GM12878 (cell line): ENCODE measurements around the gene HOXB3. TPM values are rescaled to one million over a fixed set of nuclear protein-coding genes. Genes with fewer than 3 reads are reported as not detected.
A peak's percentile ranks its signal among the peaks of the same experiment; 100 is the strongest.

Source experiments
- ATAC-seq: fragments of 200-7000 bp; cut with Tn5 transposase; 3 replicates; pipeline ENCODE4 v1.9.1; 2020; ENCODE audit warnings: mild to moderate bottlenecking, moderate library complexity
- BruUV-seq: library from RNA; stranded (reverse); fragments of 400-500 nt; replicated peaks from 2 replicates; lab custom pipeline; 2021; lab: Mats Ljungman, UMichigan
- CTCF ChIA-PET: fragments of 300-600 bp; sonication (Branson Sonifier 250); formaldehyde crosslinking; extraction: SDS; loops from one replicate; lab custom pipeline; 2021; ENCODE audit warnings: inconsistent platforms; lab: Yijun Ruan, JAX
- POLR2A ChIA-PET: fragments of 350-600 bp; formaldehyde crosslinking; extraction: SDS; loops from one replicate; lab custom pipeline; 2021; ENCODE audit warnings: inconsistent platforms; lab: Charles Lee
- RAD21 ChIA-PET: fragments of 300-600 bp; sonication (Branson Sonifier 250); formaldehyde crosslinking; loops from one replicate; lab custom pipeline; 2023; ENCODE audit warnings: antibody characterized with exemption; ENCODE audit not compliant: unreplicated experiment; lab: Charles Lee
- SMC1A ChIA-PET: fragments of 300-600 bp; sonication (Branson Sonifier 250); formaldehyde crosslinking; loops from one replicate; lab custom pipeline; 2023; ENCODE audit not compliant: unreplicated experiment, uncharacterized antibody; lab: Charles Lee
- DNase-seq: peaks from one replicate; pipeline ENCODE4 v3.0.0-alpha.2; 2011; ENCODE audit warnings: low read depth, low spot score
- FAIRE-seq: peaks from 3 replicates; lab custom pipeline; 2011; peaks lifted over from hg19 to GRCh38; lab: Jason Lieb, UNC
- H2AFZ ChIP-seq: 2 replicates; pipeline ENCODE4 v1.6.0; 2011; ENCODE audit warnings: low read depth, low read length, control low read depth; ENCODE audit not compliant: control insufficient read depth
- H3K27ac ChIP-seq: 2 replicates; pipeline ENCODE4 v1.5.1; 2011; ENCODE audit warnings: control low read depth; ENCODE audit not compliant: control insufficient read depth, insufficient read depth
- H3K27me3 ChIP-seq, 2 experiments: replicated peaks in 1 of 2; 2 replicates each; pipeline versions ENCODE4 v1.6.0 to v1.6.1; 2011; ENCODE audit warnings: low read length in 1 of 2; ENCODE audit not compliant: control insufficient read depth in 2 of 2, insufficient read depth in 2 of 2
- H3K36me3 ChIP-seq, 2 experiments: 2 replicates each; pipeline ENCODE4 v1.5.1; 2011; ENCODE audit warnings: low read length in 1 of 2; ENCODE audit not compliant: control insufficient read depth in 2 of 2, insufficient read depth in 2 of 2
- H3K4me1 ChIP-seq: 2 replicates; pipeline ENCODE4 v1.6.1; 2011; ENCODE audit warnings: mild to moderate bottlenecking, low read length, moderate library complexity, mixed read lengths; ENCODE audit not compliant: control insufficient read depth, insufficient read depth
- H3K4me2 ChIP-seq: 2 replicates; pipeline ENCODE4 v1.6.0; 2011; ENCODE audit warnings: control low read depth; ENCODE audit not compliant: control insufficient read depth, insufficient read depth
- H3K4me3 ChIP-seq: fragments of 200-600 bp; sonication (generic); 2 replicates; pipeline ENCODE4 v1.5.1; 2016
- H3K79me2 ChIP-seq: 2 replicates; pipeline ENCODE4 v1.6.0; 2011; ENCODE audit warnings: low read length; ENCODE audit not compliant: control insufficient read depth, insufficient read depth
- H3K9ac ChIP-seq: 2 replicates; pipeline ENCODE4 v1.8.0; 2011; ENCODE audit warnings: low read length, control low read depth, mixed read lengths; ENCODE audit not compliant: control insufficient read depth, insufficient read depth
- H3K9me3 ChIP-seq: replicated peaks from 3 replicates; pipeline ENCODE4 v1.5.1; 2011; ENCODE audit warnings: mild to moderate bottlenecking, low read length; ENCODE audit not compliant: control insufficient read depth, insufficient read depth
- H4K20me1 ChIP-seq: 2 replicates; pipeline ENCODE4 v1.6.0; 2011; ENCODE audit not compliant: control insufficient read depth, insufficient read depth
- BACH1 ChIP-seq: fragments of 450-650 bp; IDR thresholded peaks from 2 replicates; pipeline ENCODE4 v1.6.1; 2017; ENCODE audit warnings: mild to moderate bottlenecking, borderline replicate concordance
- BCL11A ChIP-seq: IDR thresholded peaks from 2 replicates; pipeline ENCODE4 v1.6.1; 2011; ENCODE audit warnings: low read depth, low read length
- BRCA1 ChIP-seq: IDR thresholded peaks from 2 replicates; pipeline ENCODE4 v1.6.1; 2011; ENCODE audit warnings: low read depth, low read length, improper control_type of control experiment
- ESRRA ChIP-seq: IDR thresholded peaks from 2 replicates; pipeline ENCODE4 v1.6.1; 2012; ENCODE audit warnings: mild to moderate bottlenecking, low read length, improper control_type of control experiment
- FOS ChIP-seq: IDR thresholded peaks from 3 replicates; pipeline ENCODE4 v1.6.1; 2011; ENCODE audit warnings: borderline replicate concordance; ENCODE audit not compliant: insufficient read length; ENCODE audit errors: extremely low read depth
- GATAD2B ChIP-seq: fragments of 450-650 bp; conservative IDR thresholded peaks from 2 replicates; pipeline ENCODE4 v1.6.1; 2017; ENCODE audit warnings: low read depth, mild to moderate bottlenecking, moderate library complexity
- IKZF1 ChIP-seq: fragments of 450-650 bp; conservative IDR thresholded peaks from 2 replicates; pipeline ENCODE4 v1.6.1; 2017; ENCODE audit warnings: antibody characterized with exemption, mild to moderate bottlenecking
- JUNB ChIP-seq: IDR thresholded peaks from 2 replicates; pipeline ENCODE4 v1.6.1; 2016; ENCODE audit warnings: antibody characterized with exemption, mild to moderate bottlenecking
- LARP7 ChIP-seq: fragments of 450-650 bp; IDR thresholded peaks from 2 replicates; pipeline ENCODE4 v1.6.1; 2017; ENCODE audit warnings: mild to moderate bottlenecking
- MAX ChIP-seq: IDR thresholded peaks from 2 replicates; pipeline ENCODE4 v1.6.1; 2012; ENCODE audit warnings: low read depth, low read length, improper control_type of control experiment
- NFIC ChIP-seq: IDR thresholded peaks from 2 replicates; pipeline ENCODE4 v1.6.1; 2012; ENCODE audit warnings: low read depth, mild to moderate bottlenecking, inconsistent platforms, low read length, moderate library complexity
- PAX8 ChIP-seq: fragments of 450-650 bp; IDR thresholded peaks from 2 replicates; pipeline ENCODE4 v1.6.1; 2017; ENCODE audit warnings: mild to moderate bottlenecking, moderate library complexity
- RAD51 ChIP-seq: fragments of 450-650 bp; IDR thresholded peaks from 2 replicates; pipeline ENCODE4 v1.6.1; 2016; ENCODE audit warnings: moderate library complexity, mild to moderate bottlenecking, inconsistent platforms
- SIN3A ChIP-seq: IDR thresholded peaks from 2 replicates; pipeline ENCODE4 v1.6.1; 2012; ENCODE audit warnings: low read depth, low read length, improper control_type of control experiment
- SMC3 ChIP-seq: IDR thresholded peaks from 2 replicates; pipeline ENCODE4 v1.6.1; 2011; ENCODE audit warnings: low read length, improper control_type of control experiment, borderline replicate concordance
- SREBF2 ChIP-seq: IDR thresholded peaks from 2 replicates; pipeline ENCODE4 v1.6.1; 2012; ENCODE audit warnings: mild to moderate bottlenecking, low read length
- SUZ12 ChIP-seq: fragments of 200-600 bp; sonication (generic); IDR thresholded peaks from one replicate; pipeline ENCODE4 v1.6.1; 2018; ENCODE audit warnings: antibody characterized with exemption, mild to moderate bottlenecking; ENCODE audit not compliant: unreplicated experiment
- WGBS: methylation state at CpG from one replicate; pipeline ENCODE4 v1.1.6; 2016; ENCODE audit warnings: low lambda C conversion rate; ENCODE audit not compliant: insufficient replicate concordance, insufficient coverage; ENCODE audit errors: missing lambda C conversion rate; 5-methylcytosine and 5-hydroxymethylcytosine counted together
- in situ Hi-C: fragments of 300-500 bp; cut with MboI; formaldehyde crosslinking; loops from 9 replicates; pipeline ENCODE4 v1.14.3; 2018; ENCODE audit warnings: mixed read lengths
- intact Hi-C: fragments of 100-400 bp; cut with micrococcal nuclease; formaldehyde crosslinking; loops from one replicate; pipeline ENCODE4 v1.14.2; 2022; ENCODE audit not compliant: unreplicated experiment
- polyA plus RNA-seq, 11 experiments: library from polyadenylated mRNA; depleted of rRNA in 4 of 11; unstranded in 6 of 11; stranded (reverse) in 5 of 11; fragments of >200 nt; fragmentation: Nextera tagmentation in 4 of 11; fragmentation: Illumina TruSeq in 1 of 11; extraction: Ambion mirVana in 4 of 11; extraction: Trizol in 1 of 11; gene quantifications; 1 replicate in 1 of 11; 2 replicates in 10 of 11; pipeline versions ENCODE4 v1.2.1 to v1.2.3, GENCODE V29; 2011 to 2016; ENCODE audit warnings: inconsistent platforms in 2 of 11, missing spikeins in 2 of 11, low read depth in 1 of 11
- total RNA-seq, 4 experiments: library from RNA; depleted of rRNA in 3 of 4; stranded (reverse); fragments of >200 nt in 3 of 4; fragmentation: Illumina TruSeq in 1 of 4; extraction: Trizol in 1 of 4; gene quantifications; 2 replicates each; pipeline versions ENCODE4 v1.2.1 to v1.2.3, GENCODE V29; 2013 to 2021

HOXB3 gene
- total and polyA plus RNA-seq, 10 of the 15 experiments (the other 5 are each of a cell fraction or from before 2014, with no cell fraction given), result 0.19 to 7.7 (median 2.9) TPM

- H2AFZ ChIP-seq, result peak within 1 kb of the TSS; percentile 67
- ChIA-PET CTCF (interaction anchor here (0.6 to 4.8 kb wide), 76 partner anchors 15 to 568 kb away, joined by 3 to 113 read pairs (median 4); partner anchors contain the start of genes HOXB7 and HOXB8), RAD21 (interaction anchor here (0.6 to 3.8 kb wide), 58 partner anchors 8 to 581 kb away, joined by 3 to 35 read pairs (median 4); no protein-coding TSS in a partner anchor), POLR2A (interaction anchor here (0.5 to 1.5 kb wide), 8 partner anchors 9 to 454 kb away, joined by 3 to 7 read pairs (median 3); no protein-coding TSS in a partner anchor), SMC1A (interaction anchor here (0.8 to 4.3 kb wide), 42 partner anchors 8 to 517 kb away, joined by 3 to 47 read pairs (median 4); partner anchors contain the start of gene HOXB8)
- H3K27ac ChIP-seq, result no peak within 1 kb of the TSS
- no peak within 1 kb of the TSS for H3K9ac ChIP-seq
- peak; percentile 25 for ATAC-seq
- FAIRE-seq, result no peak
- intact Hi-C loops, result loop anchor here (1.0 kb wide), 1 partner anchor 332 kb away; no protein-coding TSS in a partner anchor
- DNase-seq, result no peak
- peak within 1 kb of the TSS; percentile 74 for H3K4me3 ChIP-seq
- BruUV-seq, result no TSS peak
- TF ChIP-seq IKZF1 (0 out of 2 replicates have a peak, but pooled peaks have one; percentile 2), PAX8 (no peak), SREBF2 (no peak), GATAD2B (0 out of 2 replicates have a peak, but pooled peaks have one; percentile 16), SIN3A (no peak), BACH1 (no peak), FOS (no peak), BRCA1 (no peak), BCL11A (no peak), NFIC (no peak), LARP7 (peak; percentile 15; the same call in 1 of the 2 replicates), ESRRA (no peak), JUNB (no peak), MAX (no peak), SMC3 (no peak), RAD51 (no peak), SUZ12 (no peak)
- in situ Hi-C loops, result no loop called here
- no peaks in the 10 kb centered on the region for H3K79me2 ChIP-seq
- peak within 1 kb of the TSS; percentile 98 for H3K4me2 ChIP-seq
- no peaks in the 10 kb centered on the region for H3K36me3 ChIP-seq
- H4K20me1 ChIP-seq, result no peaks in the 10 kb centered on the region
- peaks cover 5 to 26% of the 10 kb centered on the region in 2 experiments for H3K27me3 ChIP-seq
- H3K4me1 ChIP-seq, result peaks cover 10% of the 10 kb centered on the region
- no peaks in the 10 kb centered on the region for H3K9me3 ChIP-seq
- whole genome bisulfite sequencing, result 6% methylated on average over 49 of the region's 50 CpGs
These were observed 3.2 kb upstream of the HOXB3 start, which contains the start of gene HOXB5 for GRCh38 chr17:48593126-48593829. HOXB5 (minus strand) TSS chr17:48593779; CDS start chr17:48593682, 97 bp downstream.
